Right lobe of liver (tissue), 4 donors: ENCODE data around the gene SLC6A19.

Experiments
- POLR2A ChIP-seq: fragments of 450-650 bp; IDR thresholded peaks from one replicate; pipeline ENCODE4 v1.6.1; 2017; ENCODE audit warnings: antibody characterized with exemption, mild to moderate bottlenecking
- TF ChIP-seq, protein P1 (sequence below), 4 donors: fragments of 200-600 bp in 3 of 4; fragments of 450-650 bp in 1 of 4; IDR thresholded peaks; one replicate each; pipeline versions ENCODE4 v1.5.1 to v1.8.0; 2016 to 2022; ENCODE audit warnings: antibody characterized with exemption in 4 of 4, mild to moderate bottlenecking in 2 of 4
- donor health status: DM: no; HTN: no; CAD: no.
- donor health status: DM: no; HTN: no; CAD: no.
- donor health status: DM: no; HTN: yes; CAD: no.

DNA sequence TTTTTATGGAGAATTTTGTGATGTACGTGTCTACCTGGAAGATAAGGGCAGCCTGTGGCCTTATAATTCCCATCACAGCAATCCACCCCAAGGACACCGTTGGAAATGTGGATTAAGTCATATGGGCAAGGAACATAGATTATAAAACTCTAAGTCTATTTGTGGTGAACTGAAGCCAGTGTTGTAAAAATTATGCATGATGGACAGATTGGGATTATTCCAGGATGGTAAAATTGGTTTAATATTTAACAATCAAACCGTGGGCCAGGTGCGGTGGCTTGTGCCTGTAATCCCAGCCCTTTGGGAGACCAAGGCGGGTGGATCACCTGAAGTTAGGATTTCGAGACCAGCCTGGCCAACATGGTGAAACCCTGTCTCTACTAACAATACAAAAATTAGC lies 12.9 kb upstream of the SLC6A19 start:
- TF ChIP-seq POLR2A = no peak
- TF ChIP-seq, protein P1, sequence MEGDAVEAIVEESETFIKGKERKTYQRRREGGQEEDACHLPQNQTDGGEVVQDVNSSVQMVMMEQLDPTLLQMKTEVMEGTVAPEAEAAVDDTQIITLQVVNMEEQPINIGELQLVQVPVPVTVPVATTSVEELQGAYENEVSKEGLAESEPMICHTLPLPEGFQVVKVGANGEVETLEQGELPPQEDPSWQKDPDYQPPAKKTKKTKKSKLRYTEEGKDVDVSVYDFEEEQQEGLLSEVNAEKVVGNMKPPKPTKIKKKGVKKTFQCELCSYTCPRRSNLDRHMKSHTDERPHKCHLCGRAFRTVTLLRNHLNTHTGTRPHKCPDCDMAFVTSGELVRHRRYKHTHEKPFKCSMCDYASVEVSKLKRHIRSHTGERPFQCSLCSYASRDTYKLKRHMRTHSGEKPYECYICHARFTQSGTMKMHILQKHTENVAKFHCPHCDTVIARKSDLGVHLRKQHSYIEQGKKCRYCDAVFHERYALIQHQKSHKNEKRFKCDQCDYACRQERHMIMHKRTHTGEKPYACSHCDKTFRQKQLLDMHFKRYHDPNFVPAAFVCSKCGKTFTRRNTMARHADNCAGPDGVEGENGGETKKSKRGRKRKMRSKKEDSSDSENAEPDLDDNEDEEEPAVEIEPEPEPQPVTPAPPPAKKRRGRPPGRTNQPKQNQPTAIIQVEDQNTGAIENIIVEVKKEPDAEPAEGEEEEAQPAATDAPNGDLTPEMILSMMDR (IDR thresholded peaks at IDR 0.05) = no peak
